Measurements from ENCODE around the gene DEFB121. TPM values are rescaled to one million over a fixed set of nuclear protein-coding genes. Genes with fewer than 3 reads are reported as not detected.
"Not testable (repeated sequence)": the region's sequence is repeated elsewhere in the genome, so short reads cannot be mapped to it uniquely, and the experiment has no call there.

DEFB121 gene
- total and polyA plus RNA-seq, 3 donors from 2014 or later, result 1.2 to 6.2 TPM; not detected in 1

DNA sequence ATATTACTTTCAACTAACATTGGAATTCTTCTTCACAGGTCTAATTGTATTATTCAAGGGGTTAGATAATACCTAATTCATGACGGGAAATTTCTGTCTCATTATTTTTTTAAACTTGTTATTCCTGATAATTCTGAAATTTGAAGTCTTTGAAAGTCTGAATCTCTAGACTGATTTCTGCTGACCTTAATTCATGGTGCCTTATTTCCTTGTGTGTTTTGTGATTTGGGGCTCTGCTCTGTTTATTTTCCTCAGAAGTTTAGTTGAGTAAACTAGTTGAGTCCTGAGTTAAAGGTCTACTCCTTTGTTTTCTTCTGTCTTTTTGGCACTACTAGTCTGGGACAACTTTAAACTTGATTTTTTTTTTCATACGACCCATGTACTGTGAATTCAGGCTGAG is 31.7 kb downstream of the DEFB121 start:
- Histone ChIP-seq H3K4me1 (no peaks in the 10 kb centered on the region), H3K27me3 (no peaks in the 10 kb centered on the region), H3K27ac (no peak overlapping the region), H3K36me3 (ENCODE audit: low read depth, missing control alignments) (no peaks in the 10 kb centered on the region), H3K9me3 (no peaks in the 10 kb centered on the region), H3K4me3 (no peak overlapping the region)
- intact Hi-C loops (cut with DNase I; ENCODE audit: low total_unique reads), result no loop called here
- WGBS, 2 donors, result 78 to 80% methylated on average over 2 of the region's 2 CpGs
- no peak for DNase-seq
- no peak for TF ChIP-seq POLR2A (IDR thresholded peaks at IDR 0.05)
- TF ChIP-seq, protein P1, sequence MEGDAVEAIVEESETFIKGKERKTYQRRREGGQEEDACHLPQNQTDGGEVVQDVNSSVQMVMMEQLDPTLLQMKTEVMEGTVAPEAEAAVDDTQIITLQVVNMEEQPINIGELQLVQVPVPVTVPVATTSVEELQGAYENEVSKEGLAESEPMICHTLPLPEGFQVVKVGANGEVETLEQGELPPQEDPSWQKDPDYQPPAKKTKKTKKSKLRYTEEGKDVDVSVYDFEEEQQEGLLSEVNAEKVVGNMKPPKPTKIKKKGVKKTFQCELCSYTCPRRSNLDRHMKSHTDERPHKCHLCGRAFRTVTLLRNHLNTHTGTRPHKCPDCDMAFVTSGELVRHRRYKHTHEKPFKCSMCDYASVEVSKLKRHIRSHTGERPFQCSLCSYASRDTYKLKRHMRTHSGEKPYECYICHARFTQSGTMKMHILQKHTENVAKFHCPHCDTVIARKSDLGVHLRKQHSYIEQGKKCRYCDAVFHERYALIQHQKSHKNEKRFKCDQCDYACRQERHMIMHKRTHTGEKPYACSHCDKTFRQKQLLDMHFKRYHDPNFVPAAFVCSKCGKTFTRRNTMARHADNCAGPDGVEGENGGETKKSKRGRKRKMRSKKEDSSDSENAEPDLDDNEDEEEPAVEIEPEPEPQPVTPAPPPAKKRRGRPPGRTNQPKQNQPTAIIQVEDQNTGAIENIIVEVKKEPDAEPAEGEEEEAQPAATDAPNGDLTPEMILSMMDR (IDR thresholded peaks at IDR 0.05), result no peak

DNA sequence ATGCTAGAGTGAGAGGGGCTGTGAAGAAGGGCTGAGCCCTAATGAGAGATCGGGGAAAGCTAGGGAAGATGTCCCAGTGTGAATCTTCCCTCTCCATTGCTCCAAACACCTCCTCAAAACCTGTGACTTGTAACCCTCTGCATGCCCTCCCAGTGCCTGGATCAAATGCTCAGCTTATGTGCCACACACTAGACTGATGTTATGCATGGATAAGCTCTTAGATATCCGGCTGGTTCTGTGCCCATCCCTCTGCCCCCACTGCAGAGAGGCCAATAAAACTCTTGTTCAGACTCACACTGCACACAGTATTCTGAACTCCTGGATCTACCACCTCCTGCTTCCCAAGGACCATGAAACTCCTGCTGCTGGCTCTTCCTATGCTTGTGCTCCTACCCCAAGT is 37.7 kb downstream of the DEFB121 start, which contains the start of gene DEFB118:
Gene DEFB118 (plus strand): TSS at position 301 of the 400 bp plus-strand sequence. CDS start 50 bp downstream, at position 351.
- TF ChIP-seq, protein P1 (IDR thresholded peaks at IDR 0.05), result no peak
- TF ChIP-seq POLR2A (IDR thresholded peaks at IDR 0.05), result no peak

DNA sequence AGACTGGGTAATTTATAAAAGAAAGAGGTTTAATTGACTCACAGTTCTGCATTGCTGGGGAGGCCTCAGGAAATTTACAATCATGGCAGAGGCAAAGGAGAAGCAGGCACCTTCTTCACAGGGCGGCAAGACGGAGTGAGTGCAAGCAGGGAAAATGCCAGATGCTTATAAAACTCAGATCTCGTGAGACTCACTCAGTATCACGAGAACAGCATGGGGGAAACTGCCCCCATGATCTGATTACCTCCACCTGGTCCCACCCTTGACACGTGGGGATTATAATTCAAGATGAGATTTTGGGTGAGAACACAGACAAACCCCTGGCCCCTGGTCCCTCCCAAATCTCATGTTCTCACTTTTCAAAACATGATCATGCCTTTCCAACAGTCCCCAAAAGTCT is 41.7 kb downstream of the DEFB121 start:
- H3K27ac ChIP-seq; intact Hi-C loops (cut with DNase I; ENCODE audit: low total_unique reads); H3K9me3 ChIP-seq; H3K4me3 ChIP-seq; DNase-seq; H3K36me3 ChIP-seq (ENCODE audit: low read depth, missing control alignments); H3K4me1 ChIP-seq; H3K27me3 ChIP-seq: not testable (repeated sequence)
- WGBS, 2 donors, result 39 to 67% methylated on average over 5 of the region's 5 CpGs

More for the DNA sequence above, 37.7 kb downstream of the DEFB121 start, which contains the start of gene DEFB118:
- Histone ChIP-seq H3K27ac (no peak within 1 kb of the TSS), H3K9me3 (no peaks in the 10 kb centered on the region), H3K27me3 (no peaks in the 10 kb centered on the region), H3K36me3 (ENCODE audit: low read depth, missing control alignments) (no peaks in the 10 kb centered on the region), H3K4me1 (no peaks in the 10 kb centered on the region), H3K4me3 (no peak within 1 kb of the TSS)
- intact Hi-C loops (cut with DNase I; ENCODE audit: low total_unique reads), result no loop called here
- no peak for DNase-seq
- 78 to 85% methylated on average over 2 of the region's 2 CpGs for WGBS, 2 donors

DNA sequence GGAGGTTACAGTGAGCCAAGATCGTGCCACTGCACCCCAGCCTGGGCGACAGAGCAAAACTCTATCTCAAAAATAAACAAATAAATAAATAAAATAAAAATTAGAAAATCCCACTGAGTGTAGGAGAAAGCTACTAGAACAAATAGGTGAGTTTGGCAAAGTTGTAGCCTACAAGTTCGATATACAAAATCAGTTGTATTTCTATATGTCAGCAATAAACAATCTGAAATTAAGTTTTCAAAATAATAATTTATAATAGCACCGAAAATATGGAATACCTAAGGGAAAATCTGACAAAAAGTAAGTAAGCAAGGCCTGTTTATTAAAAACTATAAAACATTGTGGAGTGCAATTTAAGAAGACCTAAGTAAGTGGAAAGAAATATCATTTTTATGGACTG is 42.7 kb downstream of the DEFB121 start:
- Histone ChIP-seq H3K27me3 (no peaks in the 10 kb centered on the region), H3K9me3 (no peaks in the 10 kb centered on the region), H3K4me3 (no peak overlapping the region), H3K36me3 (ENCODE audit: low read depth, missing control alignments) (no peaks in the 10 kb centered on the region), H3K27ac (no peak overlapping the region), H3K4me1 (no peaks in the 10 kb centered on the region)
- DNase-seq, result no peak
- intact Hi-C loops (cut with DNase I; ENCODE audit: low total_unique reads), result no loop called here
- TF ChIP-seq, protein P1 (IDR thresholded peaks at IDR 0.05), result no peak
- TF ChIP-seq POLR2A (IDR thresholded peaks at IDR 0.05), result no peak
- 74 to 85% methylated on average over 4 of the region's 4 CpGs for WGBS, 2 donors

DNA sequence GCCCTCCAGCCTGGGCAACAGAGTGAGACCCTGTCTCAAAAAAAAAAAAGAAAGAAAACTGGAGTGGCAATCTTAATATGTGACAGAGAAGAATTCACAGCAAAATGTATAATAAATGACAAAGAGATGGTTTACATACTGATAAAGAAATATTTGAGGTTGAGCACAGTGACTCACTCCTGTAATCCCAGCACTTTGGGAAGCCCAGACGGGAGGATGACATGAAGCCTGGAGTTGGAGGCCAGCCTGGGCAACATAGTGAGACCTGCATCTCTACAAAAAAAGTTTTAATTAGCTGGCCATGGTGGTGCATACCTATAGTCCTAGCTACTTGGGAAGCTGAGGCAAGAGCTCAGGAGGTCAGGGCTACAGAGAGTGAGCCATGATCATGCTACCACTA is 50.0 kb downstream of the DEFB121 start:
- DNase-seq, result no peak
- Histone ChIP-seq H3K36me3 (ENCODE audit: low read depth, missing control alignments) (no peaks in the 10 kb centered on the region), H3K27ac (no peak overlapping the region), H3K9me3 (no peaks in the 10 kb centered on the region), H3K4me3 (no peak overlapping the region), H3K4me1 (no peaks in the 10 kb centered on the region), H3K27me3 (no peaks in the 10 kb centered on the region)
- intact Hi-C loops (cut with DNase I; ENCODE audit: low total_unique reads), result no loop called here
- WGBS, 2 donors, result 69 to 83% methylated on average over 1 of the region's 1 CpG
- TF ChIP-seq, protein P1 (IDR thresholded peaks at IDR 0.05), result no peak
- TF ChIP-seq POLR2A (IDR thresholded peaks at IDR 0.05), result no peak

Small RNA genes within 50 kb of the gene (small RNA-seq; reads per million reads assigned to genes)
- gene DEFB117 (0 reads per million in 2 donors), gene RF00561 (0 reads per million in 2 donors), gene RNA5SP480 (0 reads per million in 2 donors)

Other genes with a start within 250 kb of the DEFB121 start
- not detected for gene DEFB115, start 148.6 kb downstream of the DEFB121 start, total RNA-seq
- gene DEFB115, start 148.6 kb downstream of the DEFB121 start, polyA plus RNA-seq (ENCODE audit: insufficient read depth, low read depth, low replicate concordance), result not detected
- not detected for gene DEFB116, start 97.6 kb downstream of the DEFB121 start, total RNA-seq
- gene DEFB116, start 97.6 kb downstream of the DEFB121 start, polyA plus RNA-seq (ENCODE audit: insufficient read depth, low read depth, low replicate concordance), result not detected
- not detected for gene DEFB118, start 37.6 kb downstream of the DEFB121 start, total RNA-seq
- not detected for gene DEFB118, start 37.6 kb downstream of the DEFB121 start, polyA plus RNA-seq (ENCODE audit: insufficient read depth, low read depth, low replicate concordance)
- gene DEFB119, start 15.6 kb downstream of the DEFB121 start, total RNA-seq, result 100 to 1,000 TPM; 549 to 814 TPM
- 538 TPM for gene DEFB119, start 15.6 kb downstream of the DEFB121 start, polyA plus RNA-seq (ENCODE audit: insufficient read depth, low read depth, low replicate concordance)
- gene DEFB123, start 34.4 kb upstream of the DEFB121 start, total RNA-seq, result 100 to 1,000 TPM; 654 to 709 TPM
- 222 TPM for gene DEFB123, start 34.4 kb upstream of the DEFB121 start, polyA plus RNA-seq (ENCODE audit: insufficient read depth, low read depth, low replicate concordance)
- not detected for gene DEFB124, start 68.9 kb upstream of the DEFB121 start, total RNA-seq
- gene DEFB124, start 68.9 kb upstream of the DEFB121 start, polyA plus RNA-seq (ENCODE audit: insufficient read depth, low read depth, low replicate concordance), result 8.2 TPM
- gene REM1, start 69.1 kb upstream of the DEFB121 start, total RNA-seq, result 1 to 10 TPM; 1.9 to 2.6 TPM
- 3.4 TPM for gene REM1, start 69.1 kb upstream of the DEFB121 start, polyA plus RNA-seq (ENCODE audit: insufficient read depth, low read depth, low replicate concordance)
- gene HM13, start 108.2 kb upstream of the DEFB121 start, total RNA-seq, result 10 to 100 TPM; 68.7 to 86.7 TPM
- gene HM13, start 108.2 kb upstream of the DEFB121 start, polyA plus RNA-seq (ENCODE audit: insufficient read depth, low read depth, low replicate concordance), result 97.5 TPM
- gene ID1, start 199.1 kb upstream of the DEFB121 start, total RNA-seq, result 100 to 1,000 TPM; 124 to 128 TPM
- gene ID1, start 199.1 kb upstream of the DEFB121 start, polyA plus RNA-seq (ENCODE audit: insufficient read depth, low read depth, low replicate concordance), result 18.7 TPM
- gene COX4I2, start 231.7 kb upstream of the DEFB121 start, total RNA-seq, result 1 to 10 TPM; 6.0 to 6.1 TPM
- gene COX4I2, start 231.7 kb upstream of the DEFB121 start, polyA plus RNA-seq (ENCODE audit: insufficient read depth, low read depth, low replicate concordance), result 2.2 TPM

Measured in testis (tissue), 3 donors.